Neural cell (in vitro differentiated cells): Measurements from ENCODE around the gene TMEM132C.

Experiments
- CTCF ChIP-seq: fragments of 450-650 bp; IDR thresholded peaks from 2 replicates; pipeline ENCODE4 v1.5.1; 2014; ENCODE audit warnings: antibody characterized with exemption, mild to moderate bottlenecking, moderate library complexity; ENCODE audit not compliant: poor library complexity, severe bottlenecking
- EP300 ChIP-seq: fragments of 450-650 bp; conservative IDR thresholded peaks from 2 replicates; pipeline ENCODE4 v1.6.1; 2014; ENCODE audit warnings: antibody characterized with exemption, mild to moderate bottlenecking, moderate library complexity; ENCODE audit not compliant: poor library complexity, severe bottlenecking
- EZH2 ChIP-seq: fragments of 200-600, 300-800 bp; shearing (Covaris generic), sonication (generic); IDR thresholded peaks from 2 replicates; pipeline ENCODE4 v1.6.1; 2014; ENCODE audit warnings: antibody characterized with exemption, low read length, borderline replicate concordance, mild to moderate bottlenecking; ENCODE audit not compliant: insufficient read depth, poor library complexity, severe bottlenecking
- RAD21 ChIP-seq: fragments of 450-650 bp; conservative IDR thresholded peaks from 2 replicates; pipeline ENCODE4 v1.6.1; 2014; ENCODE audit warnings: antibody characterized with exemption, mild to moderate bottlenecking, moderate library complexity
- REST ChIP-seq: IDR thresholded peaks from 2 replicates; pipeline ENCODE4 v1.6.1; 2012; ENCODE audit warnings: borderline replicate concordance

GRCh38 chr12:128754275-128754674, 487.3 kb downstream of the TMEM132C start:
- TF ChIP-seq REST (no peak), EZH2 (no peak), EP300 (no peak), RAD21 (no peak), CTCF (no peak)
